GM18517 (cell line): ENCODE measurements around the gene GIT1.

Experiments used
- ATAC-seq: cut with Tn5 transposase; IDR thresholded peaks from one replicate; pipeline ENCODE4 v1.9.1; 2021; ENCODE audit warnings: mild to moderate bottlenecking, moderate library complexity; ENCODE audit not compliant: unreplicated experiment

Gene GIT1

GRCh38 chr17:29533976-29534375 is 55.5 kb downstream of the GIT1 start:
- ATAC-seq, result no peak

DNA sequence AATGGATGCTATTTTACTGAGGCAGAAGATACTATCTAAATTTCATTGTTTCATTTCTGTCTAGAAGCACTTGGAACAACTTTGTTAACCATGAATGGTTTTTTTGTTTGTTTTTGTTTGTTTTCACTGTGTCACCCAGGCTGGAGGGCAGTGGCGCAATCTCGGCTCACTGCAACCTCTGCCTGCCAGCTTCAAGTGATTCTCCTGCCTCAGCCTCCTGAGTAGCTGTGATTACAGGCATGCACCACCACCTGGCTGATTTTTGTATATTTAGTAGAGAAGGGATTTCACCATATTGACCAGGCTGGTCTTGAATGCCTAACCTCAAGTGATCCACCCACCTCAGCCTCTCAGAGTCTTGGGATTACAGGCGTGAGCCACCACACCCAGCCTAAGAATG is 63.1 kb downstream of the GIT1 start:
- no peak for ATAC-seq

DNA sequence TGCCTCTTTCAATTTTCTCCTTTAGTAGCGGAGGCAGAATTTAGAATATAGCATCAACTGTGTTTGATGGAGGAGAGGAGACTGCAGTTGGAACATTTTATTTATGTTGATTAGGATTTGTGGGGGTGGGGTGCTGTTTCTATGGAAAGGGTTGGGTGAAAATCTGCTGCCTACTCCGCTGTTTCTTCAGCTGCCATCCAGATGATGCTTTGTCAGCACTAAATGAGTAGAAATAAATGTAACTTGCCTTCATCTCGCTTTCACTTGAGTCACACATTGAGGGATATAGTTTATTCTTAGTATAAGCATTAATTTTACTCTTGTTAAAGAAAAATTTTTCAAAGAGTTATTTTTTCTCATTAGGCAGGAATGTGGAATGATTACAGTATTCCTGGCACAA is 64.8 kb downstream of the GIT1 start:
- ATAC-seq, result no peak
